Measurements from ENCODE around the gene ENC1. TPM values are rescaled to one million over a fixed set of nuclear protein-coding genes. Genes with fewer than 3 reads are reported as not detected.

ENC1 gene
- total and polyA plus RNA-seq, 9 donors = 13.2 to 57.2 (median 27.7) TPM

- Histone ChIP-seq H3K4me1 (ENCODE audit: insufficient read depth) (peaks cover 2% of the 10 kb centered on the region), H3K27ac (no peak overlapping the region), H3K36me3 (no peaks in the 10 kb centered on the region), H3K4me3 (no peak overlapping the region), H3K27me3 (no peaks in the 10 kb centered on the region), H3K9me3 (no peaks in the 10 kb centered on the region)
- intact Hi-C loops (cut with DNase I) = no loop called here
- TF ChIP-seq POLR2A (IDR thresholded peaks at IDR 0.05) = no peak
- no peak for TF ChIP-seq EP300 (IDR thresholded peaks at IDR 0.05)
- TF ChIP-seq CTCF (IDR thresholded peaks at IDR 0.05) = no peak
- no peak for DNase-seq
- 66 to 73% (median 70%) methylated on average over 2 of the region's 2 CpGs for WGBS, 3 donors
Measured at GRCh38 chr5:74587890-74588289, 52.6 kb downstream of the ENC1 start.

- intact Hi-C loops (cut with DNase I) = no loop called here
- WGBS, 3 donors = 48 to 59% (median 57%) methylated on average over 4 of the region's 4 CpGs
- peaks cover 2% of the 10 kb centered on the region for H3K4me1 ChIP-seq (ENCODE audit: insufficient read depth)
- H3K27me3 ChIP-seq = no peaks in the 10 kb centered on the region
- no peaks in the 10 kb centered on the region for H3K36me3 ChIP-seq
- DNase-seq = no peak
- H3K4me3 ChIP-seq = no peak overlapping the region
- H3K9me3 ChIP-seq = no peaks in the 10 kb centered on the region
- TF ChIP-seq EP300 (IDR thresholded peaks at IDR 0.05) (no peak), POLR2A (IDR thresholded peaks at IDR 0.05) (no peak), CTCF (IDR thresholded peaks at IDR 0.05) (no peak)
- no peak overlapping the region for H3K27ac ChIP-seq
Measured at GRCh38 chr5:74587300-74587699, 53.2 kb downstream of the ENC1 start.

DNA sequence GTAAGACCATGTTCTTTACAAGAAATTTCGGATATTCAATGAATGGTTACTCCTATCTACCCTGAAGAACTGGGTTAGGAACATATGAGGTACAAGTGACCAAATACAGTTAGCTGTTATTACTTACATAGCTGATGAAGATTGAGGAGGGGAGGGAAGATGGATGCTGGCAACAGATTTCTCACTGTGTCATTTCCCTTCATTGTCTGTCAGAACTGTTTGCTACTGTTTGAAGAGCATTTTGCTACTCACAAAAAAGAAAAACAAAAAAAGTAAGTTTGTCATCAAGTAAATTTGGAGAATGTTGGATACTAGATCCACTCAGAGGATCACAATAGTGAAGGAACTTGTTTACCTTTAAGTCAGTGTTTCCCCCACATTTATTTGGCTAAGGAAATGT, 53.7 kb downstream of the ENC1 start:
- H3K36me3 ChIP-seq = no peaks in the 10 kb centered on the region
- no peak overlapping the region for H3K27ac ChIP-seq
- H3K4me1 ChIP-seq (ENCODE audit: insufficient read depth) = peaks cover 2% of the 10 kb centered on the region
- DNase-seq = no peak
- intact Hi-C loops (cut with DNase I) = no loop called here
- 50 to 54% (median 52%) methylated on average over 1 of the region's 1 CpG for WGBS, 3 donors
- H3K9me3 ChIP-seq = no peaks in the 10 kb centered on the region
- H3K27me3 ChIP-seq = no peaks in the 10 kb centered on the region
- H3K4me3 ChIP-seq = no peak overlapping the region
- TF ChIP-seq CTCF (IDR thresholded peaks at IDR 0.05) = no peak
- no peak for TF ChIP-seq EP300 (IDR thresholded peaks at IDR 0.05)
- no peak for TF ChIP-seq POLR2A (IDR thresholded peaks at IDR 0.05)

DNA sequence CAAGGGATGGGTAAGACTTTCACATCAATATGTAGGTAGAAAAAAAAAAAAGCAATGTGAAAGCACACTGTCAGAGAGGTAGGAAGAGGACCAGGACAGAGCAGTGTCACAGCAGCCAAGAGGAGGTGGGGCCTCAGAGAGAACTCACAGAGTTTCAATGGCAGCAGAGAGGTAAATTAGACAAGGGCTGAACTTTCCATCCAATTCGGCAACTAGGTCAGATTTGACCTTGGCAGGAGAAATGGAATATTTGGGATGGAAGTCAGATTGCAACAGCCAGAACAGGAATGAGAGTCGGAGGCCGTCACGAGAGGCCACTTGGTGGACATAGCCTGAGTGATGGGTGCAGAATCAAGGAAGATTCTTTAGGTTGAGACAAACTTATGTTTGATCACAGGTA, 57.7 kb downstream of the ENC1 start:
- intact Hi-C loops (cut with DNase I) = no loop called here
- TF ChIP-seq POLR2A (IDR thresholded peaks at IDR 0.05) = no peak
- no peak for TF ChIP-seq EP300 (IDR thresholded peaks at IDR 0.05)
- no peak for TF ChIP-seq CTCF (IDR thresholded peaks at IDR 0.05)
- Histone ChIP-seq H3K9me3 (no peaks in the 10 kb centered on the region), H3K36me3 (no peaks in the 10 kb centered on the region), H3K27me3 (no peaks in the 10 kb centered on the region), H3K4me1 (ENCODE audit: insufficient read depth) (peaks cover 2% of the 10 kb centered on the region), H3K4me3 (no peak overlapping the region), H3K27ac (no peak overlapping the region)
- 75 to 87% (median 85%) methylated on average over 4 of the region's 4 CpGs for WGBS, 3 donors
- DNase-seq = no peak

DNA sequence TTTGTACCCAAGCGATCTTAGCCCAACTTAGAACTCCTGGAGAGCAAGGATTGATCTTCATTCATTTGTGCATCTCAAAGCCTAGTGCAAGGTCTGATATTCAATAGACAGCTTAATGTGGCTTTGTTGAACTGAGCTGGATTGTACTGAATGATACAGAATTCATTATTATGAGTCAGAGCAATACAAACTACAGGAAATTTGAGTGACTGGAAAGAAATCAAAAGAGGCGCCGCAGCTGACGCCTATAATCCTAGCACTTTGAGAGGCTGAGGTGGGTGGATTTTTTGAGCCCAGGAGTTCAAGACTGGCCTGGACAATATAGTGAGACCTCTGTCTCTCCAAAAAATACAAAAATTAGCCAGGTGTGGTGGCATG, 58.6 kb downstream of the ENC1 start:
- intact Hi-C loops (cut with DNase I) = no loop called here
- Histone ChIP-seq H3K27me3 (no peaks in the 10 kb centered on the region), H3K4me1 (ENCODE audit: insufficient read depth) (peaks cover 3% of the 10 kb centered on the region), H3K27ac (no peak overlapping the region), H3K4me3 (no peak overlapping the region), H3K36me3 (no peaks in the 10 kb centered on the region), H3K9me3 (no peaks in the 10 kb centered on the region)
- 95 to 96% (median 95%) methylated on average over 4 of the region's 4 CpGs for WGBS, 3 donors
- no peak for DNase-seq
- TF ChIP-seq POLR2A (IDR thresholded peaks at IDR 0.05) (no peak), CTCF (IDR thresholded peaks at IDR 0.05) (no peak), EP300 (IDR thresholded peaks at IDR 0.05) (no peak)

Data from ovary (tissue), 9 donors.